SK-N-SH (cell line): Measurements from ENCODE around the gene PPRC1. TPM values are rescaled to one million over a fixed set of nuclear protein-coding genes. Genes with fewer than 3 reads are reported as not detected.
A peak's percentile ranks its signal among the peaks of the same experiment; 100 is the strongest.

Experiments used
- CTCF ChIA-PET: fragments of 300-600, 350-600 bp; formaldehyde crosslinking; extraction: SDS; loops from one replicate; lab custom pipeline; 2021; lab: Yijun Ruan, JAX
- POLR2A ChIA-PET: fragments of 350-600 bp; sonication (Branson Sonifier 250); formaldehyde crosslinking; extraction: SDS; loops from one replicate; lab custom pipeline; 2020; ENCODE audit warnings: antibody characterized with exemption, inconsistent platforms; lab: Yijun Ruan, JAX
- DNase-seq: peaks from one replicate; pipeline ENCODE4 v3.0.0; 2012
- H2AFZ ChIP-seq: fragments of 200-600 bp; sonication (generic); 2 replicates; pipeline ENCODE4 v1.8.1; 2016; ENCODE audit warnings: antibody characterized with exemption, mild to moderate bottlenecking, low read depth
- H3F3A ChIP-seq: fragments of 200-600 bp; sonication (generic); replicated peaks from 2 replicates; pipeline ENCODE3; 2016; ENCODE audit warnings: antibody characterized with exemption, mild to moderate bottlenecking; ENCODE audit not compliant: insufficient read depth
- H3K27ac ChIP-seq, 2 experiments: fragments of 200-500 bp in 1 of 2; fragments of 200-600 bp in 1 of 2; sonication (Bioruptor generic) in 1 of 2; sonication (generic), shearing (Covaris generic) in 1 of 2; 2 replicates each; pipeline versions ENCODE4 v1.5.1 to v1.6.1; 2014 to 2016; ENCODE audit warnings: low read depth in 2 of 2, inconsistent platforms in 1 of 2, low read length in 1 of 2, mild to moderate bottlenecking in 1 of 2, mixed read lengths in 1 of 2
- H3K27me3 ChIP-seq: fragments of 200-600 bp; sonication (generic), shearing (Covaris generic); 2 replicates; pipeline ENCODE4 v1.6.1; 2016; ENCODE audit warnings: mixed run types; ENCODE audit not compliant: insufficient read depth
- H3K36me3 ChIP-seq, 2 experiments: fragments of 200-500 bp in 1 of 2; fragments of 200-600 bp in 1 of 2; sonication (Bioruptor generic) in 1 of 2; sonication (generic) in 1 of 2; replicated peaks in 1 of 2; 2 replicates each; pipeline versions ENCODE3 to v1.5.1; 2014 to 2016; ENCODE audit warnings: low read length in 1 of 2, mild to moderate bottlenecking in 1 of 2; ENCODE audit not compliant: insufficient read depth in 2 of 2, control insufficient read depth in 1 of 2
- H3K4me1 ChIP-seq, 2 experiments: fragments of 200-500 bp in 1 of 2; fragments of 200-600 bp in 1 of 2; sonication (Bioruptor generic) in 1 of 2; sonication (generic), shearing (Covaris generic) in 1 of 2; 2 replicates each; pipeline versions ENCODE4 v1.5.1 to v1.6.1; 2014 to 2016; ENCODE audit warnings: low read depth in 1 of 2, low read length in 1 of 2, mixed run types in 1 of 2; ENCODE audit not compliant: insufficient read depth in 2 of 2, control insufficient read depth in 1 of 2
- H3K4me2 ChIP-seq: fragments of 200-600 bp; sonication (generic), shearing (Covaris generic); 2 replicates; pipeline ENCODE4 v1.6.1; 2017; ENCODE audit warnings: mixed run types
- H3K4me3 ChIP-seq, 2 experiments: fragments of 200-500 bp in 1 of 2; fragments of 200-600 bp in 1 of 2; sonication (Bioruptor generic) in 1 of 2; sonication (generic), shearing (Covaris generic) in 1 of 2; 2 replicates each; pipeline versions ENCODE4 v1.5.1 to v1.8.1; 2014 to 2016; ENCODE audit warnings: low read depth in 2 of 2, inconsistent platforms in 1 of 2, low read length in 1 of 2, mild to moderate bottlenecking in 1 of 2, mixed read lengths in 1 of 2, moderate library complexity in 1 of 2
- H3K79me2 ChIP-seq: fragments of 200-600 bp; sonication (generic); 2 replicates; pipeline ENCODE4 v1.8.1; 2017; ENCODE audit warnings: mild to moderate bottlenecking; ENCODE audit not compliant: insufficient read depth
- H3K9ac ChIP-seq: fragments of 200-600 bp; sonication (generic); 2 replicates; pipeline ENCODE4 v1.6.1; 2017; ENCODE audit warnings: mixed run types
- H3K9me2 ChIP-seq: fragments of 200-600 bp; sonication (generic); 2 replicates; pipeline ENCODE4 v1.6.1; 2017; ENCODE audit warnings: mixed run types
- H3K9me3 ChIP-seq: fragments of 200-600 bp; sonication (generic); 2 replicates; pipeline ENCODE4 v1.6.1; 2017; ENCODE audit warnings: mixed run types, mild to moderate bottlenecking, moderate library complexity
- H4K20me1 ChIP-seq: fragments of 200-600 bp; sonication (generic); 2 replicates; pipeline ENCODE4 v1.6.1; 2017; ENCODE audit warnings: mild to moderate bottlenecking, mixed run types; ENCODE audit not compliant: insufficient read depth
- EP300 ChIP-seq, 2 experiments: IDR thresholded peaks; 2 replicates each; pipeline versions ENCODE4 v1.4.0 to v1.6.1; 2012; ENCODE audit warnings: borderline replicate concordance in 1 of 2, low read depth in 1 of 2, low read length in 1 of 2
- FOSL2 ChIP-seq: IDR thresholded peaks from 2 replicates; pipeline ENCODE4 v1.4.0; 2012; ENCODE audit warnings: low read depth, mild to moderate bottlenecking, moderate library complexity, borderline replicate concordance
- FOXJ3 ChIP-seq: sonication (generic); formaldehyde crosslinking; IDR thresholded peaks from 2 replicates; pipeline ENCODE4 v1.5.1; 2020; ENCODE audit warnings: mild to moderate bottlenecking, missing genetic modification reagents
- FOXM1 ChIP-seq: IDR thresholded peaks from 2 replicates; pipeline ENCODE4 v1.4.0; 2012; ENCODE audit warnings: low read depth, mild to moderate bottlenecking
- GATA2 ChIP-seq: sonication (generic); formaldehyde crosslinking; IDR thresholded peaks from 2 replicates; pipeline ENCODE4 v1.5.0; 2020; ENCODE audit warnings: mild to moderate bottlenecking, missing genetic modification reagents
- MAX ChIP-seq: IDR thresholded peaks from 2 replicates; pipeline ENCODE4 v1.4.0; 2012; ENCODE audit warnings: low read depth
- POLR2AphosphoS5 ChIP-seq: IDR thresholded peaks from 2 replicates; pipeline ENCODE4 v1.6.1; 2012; ENCODE audit warnings: low read depth, low read length
- REST ChIP-seq: IDR thresholded peaks from 2 replicates; pipeline ENCODE4 v1.6.1; 2012; ENCODE audit warnings: mild to moderate bottlenecking, low read depth, low read length, moderate library complexity
- TAF1 ChIP-seq: IDR thresholded peaks from 2 replicates; pipeline ENCODE4 v1.6.1; 2012; ENCODE audit warnings: low read depth, mild to moderate bottlenecking, low read length, moderate library complexity, borderline replicate concordance
- USF2 ChIP-seq: fragments of 150-350 bp; IDR thresholded peaks from 2 replicates; pipeline ENCODE4 v1.6.1; 2017; ENCODE audit warnings: antibody characterized with exemption, low read length, low read depth, borderline replicate concordance
- WGBS: methylation state at CpG from one replicate; pipeline ENCODE4 v1.1.6; 2017; ENCODE audit warnings: low lambda C conversion rate; 5-methylcytosine and 5-hydroxymethylcytosine counted together
- polyA plus RNA-seq, 3 experiments: library from polyadenylated mRNA; depleted of rRNA; stranded (reverse); fragments of >200 nt; gene quantifications; 2 replicates each; pipeline ENCODE4 v1.2.3, GENCODE V29; 2012

The PPRC1 gene
- polyA plus RNA-seq, 1 of the 3 experiments (the other 2 are of a cell fraction): 23.1 TPM

GRCh38 chr10:102172288-102172687, 39.4 kb downstream of the PPRC1 start:
- POLR2A ChIA-PET: no interaction called here
- Histone ChIP-seq H4K20me1 (no peaks in the 10 kb centered on the region), H3F3A (peaks cover 4% of the 10 kb centered on the region), H3K27ac (no peak overlapping the region), H3K9me3 (no peaks in the 10 kb centered on the region), H3K4me1 (no peaks in the 10 kb centered on the region), H3K36me3 (no peaks in the 10 kb centered on the region), H3K4me2 (no peak overlapping the region), H3K4me3 (no peak overlapping the region), H2AFZ (no peak overlapping the region), H3K79me2 (no peaks in the 10 kb centered on the region), H3K9me2 (no peaks in the 10 kb centered on the region), H3K27me3 (no peaks in the 10 kb centered on the region), H3K9ac (no peak overlapping the region)
- no peak for TF ChIP-seq USF2
- TF ChIP-seq MAX: no peak
- TF ChIP-seq FOXM1: no peak
- TF ChIP-seq REST: no peak
- TF ChIP-seq GATA2 (CRISPR knock-in tag): no peak
- TF ChIP-seq POLR2AphosphoS5: no peak
- TF ChIP-seq TAF1: no peak
- CTCF ChIA-PET: interaction anchor here (6.2 to 11.6 kb wide), 3 partner anchors 59 to 228 kb away, joined by 40 to 205 read pairs (median 94); no protein-coding TSS in a partner anchor
- WGBS: 80% methylated on average over 8 of the region's 8 CpGs
- no peak for DNase-seq

- Histone ChIP-seq H3K9me3 (no peaks in the 10 kb centered on the region), H3K4me2 (no peak overlapping the region), H3K4me1 (no peaks in the 10 kb centered on the region), H3K4me3 (no peak overlapping the region), H2AFZ (peak overlapping the region; percentile 66), H3K36me3 (no peaks in the 10 kb centered on the region), H3K27ac (peak overlapping the region in 1 of 2 experiments; percentile 15; a peak in 1 of 4 replicates), H3K27me3 (no peaks in the 10 kb centered on the region), H4K20me1 (no peaks in the 10 kb centered on the region), H3K9me2 (no peaks in the 10 kb centered on the region), H3K9ac (no peak overlapping the region), H3K79me2 (no peaks in the 10 kb centered on the region), H3F3A (no peaks in the 10 kb centered on the region)
- WGBS: 61% methylated on average over 4 of the region's 4 CpGs
- ChIA-PET CTCF (interaction anchor here (1.3 to 2.1 kb wide), 2 partner anchors 11 to 55 kb away, joined by 3 to 8 read pairs; no protein-coding TSS in a partner anchor), POLR2A (no interaction called here)
- no peak for DNase-seq
- TF ChIP-seq FOSL2 (no peak), EP300 (IDR thresholded peaks at IDR 0.05; ENCODE audit: borderline replicate concordance in 1 of 2, low read depth in 1 of 2, low read length in 1 of 2) (no peak), FOXJ3 (CRISPR knock-in tag) (no peak)
These were observed 42.6 kb downstream of the PPRC1 start for GRCh38 chr10:102175415-102175814.
